M059J (cell line): Measurements from ENCODE around the gene PDE9A. TPM values are rescaled to one million over a fixed set of nuclear protein-coding genes. Genes with fewer than 3 reads are reported as not detected.

Experiments
- DNase-seq: peaks from one replicate; pipeline ENCODE4 v3.0.0-alpha.2; 2012; ENCODE audit warnings: low read depth
- total RNA-seq: library from RNA; depleted of rRNA; stranded (reverse); fragments of >200 nt; shearing (Covaris generic); gene quantifications from 2 replicates; pipeline ENCODE4 v1.2.3, GENCODE V29; 2014

Gene PDE9A
- total RNA-seq, 1 experiment from 2014 or later = 0.07 TPM

GRCh38 chr21:42755766-42756579 is 102.6 kb downstream of the PDE9A start:
- no peak for DNase-seq

- no peak for DNase-seq
These were observed 103.3 kb downstream of the PDE9A start for GRCh38 chr21:42756580-42757250.

- DNase-seq = no peak
These were observed 104.0 kb downstream of the PDE9A start for GRCh38 chr21:42757422-42757821.

- no peak for DNase-seq
These were observed 104.6 kb downstream of the PDE9A start for GRCh38 chr21:42757826-42758655.

- DNase-seq = no peak
These were observed 105.5 kb downstream of the PDE9A start for GRCh38 chr21:42758721-42759593.

GRCh38 chr21:42759594-42759927 is 106.1 kb downstream of the PDE9A start:
- no peak for DNase-seq

GRCh38 chr21:42760361-42760950 is 107.0 kb downstream of the PDE9A start:
- no peak for DNase-seq

GRCh38 chr21:42760951-42761751 is 107.7 kb downstream of the PDE9A start:
- no peak for DNase-seq

- DNase-seq = no peak
These were observed 108.4 kb downstream of the PDE9A start for GRCh38 chr21:42761776-42762335.

- no peak for DNase-seq
These were observed 110.4 kb downstream of the PDE9A start for GRCh38 chr21:42763581-42764442.

- DNase-seq = no peak
These were observed 111.0 kb downstream of the PDE9A start for GRCh38 chr21:42764443-42764760.

- DNase-seq = no peak
These were observed 111.5 kb downstream of the PDE9A start for GRCh38 chr21:42764883-42765282.

- no peak for DNase-seq
These were observed 112.2 kb downstream of the PDE9A start for GRCh38 chr21:42765656-42766055.

GRCh38 chr21:42766739-42767560 is 113.5 kb downstream of the PDE9A start:
- no peak for DNase-seq

- DNase-seq = no peak
These were observed 114.1 kb downstream of the PDE9A start for GRCh38 chr21:42767561-42767835.

- DNase-seq = no peak
These were observed 115.1 kb downstream of the PDE9A start for GRCh38 chr21:42768324-42769121.

- DNase-seq = no peak
These were observed 115.9 kb downstream of the PDE9A start for GRCh38 chr21:42769183-42769819.
